HEK293 (cell line): ENCODE measurements around the gene TMEM202.

Source experiments
- CTCF ChIA-PET: fragments of 350-600 bp; formaldehyde crosslinking; extraction: SDS; loops from one replicate; lab custom pipeline; 2021; ENCODE audit warnings: antibody characterized with exemption; lab: Yijun Ruan, JAX
- POLR2A ChIA-PET: fragments of 300-600 bp; formaldehyde crosslinking; extraction: SDS; loops from one replicate; lab custom pipeline; 2020; ENCODE audit warnings: antibody characterized with exemption, inconsistent platforms; lab: Yijun Ruan, JAX
- H3K27ac ChIP-seq: fragments of 200-500 bp; sonication (Bioruptor generic); 2 replicates; pipeline ENCODE4 v1.5.1; 2014; ENCODE audit warnings: low read depth, low read length, control low read depth, inconsistent platforms; ENCODE audit errors: extremely low read depth
- H3K36me3 ChIP-seq, 2 experiments: fragments of 200-500 bp in 1 of 2; sonication (Bioruptor generic) in 1 of 2; 1 replicate in 1 of 2; 2 replicates in 1 of 2; pipeline ENCODE4 v1.5.1; 2014 to 2017; ENCODE audit warnings: inconsistent platforms in 2 of 2, low read length in 2 of 2; ENCODE audit not compliant: control insufficient read depth in 2 of 2, insufficient read depth in 1 of 2
- H3K4me1 ChIP-seq: fragments of 200-500 bp; sonication (Bioruptor generic); 2 replicates; pipeline ENCODE4 v1.5.1; 2014; ENCODE audit warnings: mild to moderate bottlenecking, low read length, inconsistent platforms; ENCODE audit not compliant: control insufficient read depth, insufficient read depth
- H3K4me3 ChIP-seq: 2 replicates; pipeline ENCODE4 v1.5.1; 2011; ENCODE audit warnings: low read depth, mild to moderate bottlenecking, control low read depth, low read length, moderate library complexity
- H3K9me3 ChIP-seq: fragments of 200-500 bp; sonication (Bioruptor generic); 2 replicates; pipeline ENCODE4 v1.5.1; 2014; ENCODE audit warnings: low read depth, low read length, inconsistent platforms; ENCODE audit not compliant: control insufficient read depth, insufficient read depth
- OSR2 ChIP-seq: fragments of 450-650 bp; formaldehyde crosslinking; IDR thresholded peaks from 2 replicates; pipeline ENCODE4 v1.5.1; 2016; ENCODE audit warnings: missing biosample characterization, missing genetic modification characterization
- PBX3 ChIP-seq: sonication (generic); formaldehyde crosslinking; IDR thresholded peaks from 2 replicates; pipeline ENCODE4 v1.8.1; 2022; ENCODE audit warnings: mild to moderate bottlenecking, moderate library complexity, missing genetic modification reagents
- PRDM10 ChIP-seq: fragments of 450-650 bp; formaldehyde crosslinking; IDR thresholded peaks from 2 replicates; pipeline ENCODE4 v1.5.1; 2016; ENCODE audit warnings: missing biosample characterization, missing genetic modification characterization
- SALL2 ChIP-seq: fragments of 450-650 bp; formaldehyde crosslinking; IDR thresholded peaks from 2 replicates; pipeline ENCODE4 v1.5.0; 2017; ENCODE audit warnings: missing biosample characterization, mild to moderate bottlenecking, missing genetic modification characterization, borderline replicate concordance
- SP2 ChIP-seq: fragments of 450-650 bp; formaldehyde crosslinking; IDR thresholded peaks from 2 replicates; pipeline ENCODE4 v1.5.1; 2016; ENCODE audit warnings: missing biosample characterization, missing genetic modification characterization
- WT1 ChIP-seq: fragments of 450-650 bp; formaldehyde crosslinking; IDR thresholded peaks from 2 replicates; pipeline ENCODE4 v1.5.1; 2016; ENCODE audit warnings: missing biosample characterization, missing genetic modification characterization
- ZNF121 ChIP-seq: fragments of 450-650 bp; formaldehyde crosslinking; IDR thresholded peaks from 2 replicates; pipeline ENCODE4 v1.5.1; 2016; ENCODE audit warnings: missing biosample characterization, missing genetic modification characterization
- ZNF174 ChIP-seq: fragments of 450-650 bp; formaldehyde crosslinking; IDR thresholded peaks from 2 replicates; pipeline ENCODE4 v1.5.0; 2017; ENCODE audit warnings: missing biosample characterization, mild to moderate bottlenecking, missing genetic modification characterization
- ZNF184 ChIP-seq: fragments of 450-650 bp; IDR thresholded peaks from 2 replicates; pipeline ENCODE4 v1.5.1; 2018; ENCODE audit warnings: missing biosample characterization, mild to moderate bottlenecking, missing genetic modification characterization
- ZNF19 ChIP-seq: fragments of 450-650 bp; formaldehyde crosslinking; IDR thresholded peaks from 2 replicates; pipeline ENCODE4; 2016; ENCODE audit warnings: missing biosample characterization, missing genetic modification characterization, low read depth
- ZNF223 ChIP-seq: fragments of 450-650 bp; formaldehyde crosslinking; IDR thresholded peaks from 2 replicates; pipeline ENCODE4 v1.5.1; 2016; ENCODE audit warnings: missing biosample characterization, missing genetic modification characterization
- ZNF266 ChIP-seq: fragments of 450-650 bp; formaldehyde crosslinking; IDR thresholded peaks from 2 replicates; pipeline ENCODE4 v1.5.1; 2016; ENCODE audit warnings: missing biosample characterization, missing genetic modification characterization, low read depth
- ZNF274 ChIP-seq, 2 experiments: fragments of 200-500 bp in 1 of 2; fragments of 450-650 bp in 1 of 2; sonication (Bioruptor generic) in 1 of 2; formaldehyde crosslinking in 1 of 2; IDR thresholded peaks; 2 replicates each; pipeline versions ENCODE4 v1.5.1 to v1.6.1; 2014 to 2016; ENCODE audit warnings: borderline replicate concordance in 1 of 2, inconsistent platforms in 1 of 2, low read length in 1 of 2, missing biosample characterization in 1 of 2, missing genetic modification characterization in 1 of 2
- ZNF292 ChIP-seq: fragments of 450-650 bp; formaldehyde crosslinking; IDR thresholded peaks from 2 replicates; pipeline ENCODE4 v1.5.1; 2016; ENCODE audit warnings: low read depth, missing biosample characterization, missing genetic modification characterization, borderline replicate concordance
- ZNF341 ChIP-seq: fragments of 450-650 bp; formaldehyde crosslinking; IDR thresholded peaks from 2 replicates; pipeline ENCODE4; 2016; ENCODE audit warnings: low read depth, missing biosample characterization, missing genetic modification characterization
- ZNF37A ChIP-seq: fragments of 450-650 bp; IDR thresholded peaks from 2 replicates; pipeline ENCODE4 v1.5.1; 2018; ENCODE audit warnings: missing biosample characterization, missing genetic modification characterization
- ZNF473 ChIP-seq: fragments of 450-650 bp; formaldehyde crosslinking; IDR thresholded peaks from 2 replicates; pipeline ENCODE4 v1.5.1; 2017; ENCODE audit warnings: missing biosample characterization, missing genetic modification characterization
- ZNF48 ChIP-seq: fragments of 450-650 bp; formaldehyde crosslinking; IDR thresholded peaks from 2 replicates; pipeline ENCODE4 v1.5.1; 2016; ENCODE audit warnings: missing biosample characterization, missing genetic modification characterization
- ZNF701 ChIP-seq: fragments of 450-650 bp; formaldehyde crosslinking; IDR thresholded peaks from 2 replicates; pipeline ENCODE4 v1.5.1; 2016; ENCODE audit warnings: missing biosample characterization, missing genetic modification characterization
- ZNF785 ChIP-seq: fragments of 450-650 bp; formaldehyde crosslinking; IDR thresholded peaks from 2 replicates; pipeline ENCODE4 v1.5.1; 2016; ENCODE audit warnings: missing biosample characterization, missing genetic modification characterization
- ZNF830 ChIP-seq: fragments of 450-650 bp; IDR thresholded peaks from 2 replicates; pipeline ENCODE4 v1.5.0; 2018; ENCODE audit warnings: missing biosample characterization, missing genetic modification characterization, low read depth, mild to moderate bottlenecking, moderate library complexity
- ZSCAN16 ChIP-seq: fragments of 450-650 bp; formaldehyde crosslinking; IDR thresholded peaks from 2 replicates; pipeline ENCODE4 v1.5.1; 2016; ENCODE audit warnings: missing biosample characterization, missing genetic modification characterization
- ZSCAN30 ChIP-seq: fragments of 450-650 bp; IDR thresholded peaks from 2 replicates; pipeline ENCODE4 v1.5.1; 2018; ENCODE audit warnings: missing biosample characterization, mild to moderate bottlenecking, missing genetic modification characterization, moderate library complexity
- TF ChIP-seq, protein P1 (sequence below): fragments of 450-650 bp; formaldehyde crosslinking; IDR thresholded peaks from 2 replicates; pipeline ENCODE4 v1.5.1; 2017; ENCODE audit warnings: missing biosample characterization, missing genetic modification characterization
- TF ChIP-seq, protein P2 (sequence below): fragments of 450-650 bp; formaldehyde crosslinking; conservative IDR thresholded peaks from 2 replicates; pipeline ENCODE4 v1.5.1; 2016; ENCODE audit warnings: low read depth, missing biosample characterization, missing genetic modification characterization

Gene TMEM202

GRCh38 chr15:72375846-72376581 lies 22.1 kb upstream of the TMEM202 start, which contains the start of gene HEXA (continued):
- TF ChIP-seq ZNF830 (tag by site-specific recombination), result no peak
- TF ChIP-seq OSR2 (tag by site-specific recombination), result peak; percentile 43; the same call in 1 of the 2 replicates
- TF ChIP-seq SP2 (tag by site-specific recombination), result peak; percentile 86
- TF ChIP-seq, protein P1, sequence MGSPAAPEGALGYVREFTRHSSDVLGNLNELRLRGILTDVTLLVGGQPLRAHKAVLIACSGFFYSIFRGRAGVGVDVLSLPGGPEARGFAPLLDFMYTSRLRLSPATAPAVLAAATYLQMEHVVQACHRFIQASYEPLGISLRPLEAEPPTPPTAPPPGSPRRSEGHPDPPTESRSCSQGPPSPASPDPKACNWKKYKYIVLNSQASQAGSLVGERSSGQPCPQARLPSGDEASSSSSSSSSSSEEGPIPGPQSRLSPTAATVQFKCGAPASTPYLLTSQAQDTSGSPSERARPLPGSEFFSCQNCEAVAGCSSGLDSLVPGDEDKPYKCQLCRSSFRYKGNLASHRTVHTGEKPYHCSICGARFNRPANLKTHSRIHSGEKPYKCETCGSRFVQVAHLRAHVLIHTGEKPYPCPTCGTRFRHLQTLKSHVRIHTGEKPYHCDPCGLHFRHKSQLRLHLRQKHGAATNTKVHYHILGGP, result peak; percentile 54; the same call in 1 of the 2 replicates
- peak; percentile 50 for TF ChIP-seq PRDM10 (tag by site-specific recombination)
- TF ChIP-seq ZNF274 (IDR thresholded peaks at IDR 0.05; ENCODE audit: low read length), result no peak
- no peak for TF ChIP-seq ZNF274 (tag by site-specific recombination; IDR thresholded peaks at IDR 0.05; ENCODE audit: borderline replicate concordance)
- TF ChIP-seq WT1 (tag by site-specific recombination), result peak; percentile 81
- TF ChIP-seq ZNF701 (tag by site-specific recombination), result no peak
- TF ChIP-seq, all 188 proteins: peak for 112

DNA sequence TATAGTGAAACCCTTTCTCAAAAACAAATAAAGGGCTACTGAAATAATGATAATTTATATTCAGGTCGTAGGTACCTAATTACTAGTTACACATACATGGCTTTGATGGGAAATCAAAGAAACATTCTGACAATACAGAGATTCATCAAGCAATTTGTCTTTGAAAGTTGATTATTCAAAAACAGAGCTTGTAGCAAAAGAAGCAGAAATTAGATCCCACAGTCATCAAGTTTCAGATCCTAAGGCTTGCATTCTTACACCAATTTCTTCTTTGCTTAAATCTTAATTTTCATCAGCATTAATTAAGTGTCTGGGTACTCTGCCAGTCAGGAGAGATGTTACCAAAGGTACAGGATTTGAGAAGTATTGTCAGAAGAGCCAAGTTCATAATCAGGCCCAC lies 20.8 kb upstream of the TMEM202 start:
- no peak overlapping the region for H3K27ac ChIP-seq
- ChIA-PET POLR2A (interaction anchor here (1.1 kb wide), 1 partner anchor 12 kb away, joined by 3 read pairs; no protein-coding TSS in a partner anchor), CTCF (interaction anchor here (1.0 to 1.3 kb wide), 2 partner anchors 64 to 345 kb away, joined by 3 read pairs; no protein-coding TSS in a partner anchor)
- TF ChIP-seq, protein P2, sequence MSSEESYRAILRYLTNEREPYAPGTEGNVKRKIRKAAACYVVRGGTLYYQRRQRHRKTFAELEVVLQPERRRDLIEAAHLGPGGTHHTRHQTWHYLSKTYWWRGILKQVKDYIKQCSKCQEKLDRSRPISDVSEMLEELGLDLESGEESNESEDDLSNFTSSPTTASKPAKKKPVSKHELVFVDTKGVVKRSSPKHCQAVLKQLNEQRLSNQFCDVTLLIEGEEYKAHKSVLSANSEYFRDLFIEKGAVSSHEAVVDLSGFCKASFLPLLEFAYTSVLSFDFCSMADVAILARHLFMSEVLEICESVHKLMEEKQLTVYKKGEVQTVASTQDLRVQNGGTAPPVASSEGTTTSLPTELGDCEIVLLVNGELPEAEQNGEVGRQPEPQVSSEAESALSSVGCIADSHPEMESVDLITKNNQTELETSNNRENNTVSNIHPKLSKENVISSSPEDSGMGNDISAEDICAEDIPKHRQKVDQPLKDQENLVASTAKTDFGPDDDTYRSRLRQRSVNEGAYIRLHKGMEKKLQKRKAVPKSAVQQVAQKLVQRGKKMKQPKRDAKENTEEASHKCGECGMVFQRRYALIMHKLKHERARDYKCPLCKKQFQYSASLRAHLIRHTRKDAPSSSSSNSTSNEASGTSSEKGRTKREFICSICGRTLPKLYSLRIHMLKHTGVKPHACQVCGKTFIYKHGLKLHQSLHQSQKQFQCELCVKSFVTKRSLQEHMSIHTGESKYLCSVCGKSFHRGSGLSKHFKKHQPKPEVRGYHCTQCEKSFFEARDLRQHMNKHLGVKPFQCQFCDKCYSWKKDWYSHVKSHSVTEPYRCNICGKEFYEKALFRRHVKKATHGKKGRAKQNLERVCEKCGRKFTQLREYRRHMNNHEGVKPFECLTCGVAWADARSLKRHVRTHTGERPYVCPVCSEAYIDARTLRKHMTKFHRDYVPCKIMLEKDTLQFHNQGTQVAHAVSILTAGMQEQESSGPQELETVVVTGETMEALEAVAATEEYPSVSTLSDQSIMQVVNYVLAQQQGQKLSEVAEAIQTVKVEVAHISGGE (tag by site-specific recombination), result no peak
- TF ChIP-seq ZNF37A (tag by site-specific recombination) (no peak), ZNF19 (tag by site-specific recombination) (no peak), SALL2 (no peak), ZSCAN30 (tag by site-specific recombination) (no peak), ZSCAN16 (tag by site-specific recombination) (no peak), ZNF184 (tag by site-specific recombination) (no peak), ZNF223 (tag by site-specific recombination) (no peak), ZNF48 (no peak), ZNF266 (tag by site-specific recombination) (no peak), ZNF292 (tag by site-specific recombination) (no peak), ZNF174 (tag by site-specific recombination) (no peak), ZNF121 (tag by site-specific recombination) (no peak), ZNF341 (no peak), ZNF473 (tag by site-specific recombination) (no peak), ZNF785 (no peak), PBX3 (CRISPR knock-in tag) (no peak)

More for the DNA sequence above, 20.8 kb upstream of the TMEM202 start:
- no peak overlapping the region for H3K4me3 ChIP-seq
- H3K36me3 ChIP-seq, result peaks cover 0 to 3% of the 10 kb centered on the region in 2 experiments
- H3K4me1 ChIP-seq, result peaks cover 6% of the 10 kb centered on the region; the same call in 1 of the 2 replicates
- H3K9me3 ChIP-seq, result no peaks in the 10 kb centered on the region
